OCI-M2 (cell line): ENCODE measurements around the gene ZNF609.
"Not testable (repeated sequence)": the region's sequence is repeated elsewhere in the genome, so short reads cannot be mapped to it uniquely, and the experiment has no call there.

ENCODE experiments used
- DNase-seq: peaks from one replicate; lab custom pipeline; 2025; ENCODE audit not compliant: unreplicated experiment; lab: John Stamatoyannopoulos, UW

The ZNF609 gene

DNA sequence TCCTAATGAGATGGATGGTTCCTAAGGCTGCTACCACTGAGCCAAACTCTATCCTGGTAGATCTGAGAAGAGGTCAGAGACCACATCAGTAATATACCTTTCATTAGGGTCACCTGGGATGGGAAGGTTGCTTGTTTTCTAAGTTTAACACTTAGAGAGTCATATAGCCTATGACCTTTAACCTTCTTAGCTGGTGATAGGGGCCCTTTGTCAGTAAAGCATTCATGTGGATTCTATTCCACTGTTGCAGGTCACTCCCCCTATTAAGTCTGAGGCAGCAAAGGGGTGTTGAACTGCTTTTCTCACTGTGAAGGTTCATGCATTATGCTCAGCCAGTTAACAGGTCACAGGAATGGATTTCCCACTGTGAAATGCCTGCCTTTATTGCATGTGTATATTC lies 6.1 kb upstream of the ZNF609 start:
- no peak for DNase-seq

GRCh38 chr15:64455961-64456371 lies 4.4 kb upstream of the ZNF609 start:
- no peak for DNase-seq

DNA sequence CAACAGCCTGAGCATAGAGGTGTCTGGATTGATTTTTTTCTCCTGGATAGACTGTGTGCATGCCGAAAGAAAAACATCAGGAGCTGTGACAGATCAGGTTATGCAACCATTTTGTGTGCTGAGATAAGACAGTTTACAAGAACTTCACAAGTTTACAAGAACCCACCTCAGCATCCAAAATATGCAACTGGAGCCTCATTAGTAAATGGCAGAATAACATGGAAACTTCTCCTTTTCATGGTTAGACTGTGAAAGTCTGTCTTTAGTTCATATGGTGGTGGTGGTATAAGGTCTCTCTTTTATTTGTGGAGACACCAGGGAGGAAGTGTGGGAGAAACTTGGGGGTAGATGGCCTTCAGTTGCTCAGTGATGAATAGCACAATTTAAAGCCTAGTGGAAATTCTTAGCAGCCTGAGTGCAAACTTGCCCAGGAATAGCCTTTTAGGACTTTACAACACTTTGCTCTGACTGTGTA lies 3.7 kb upstream of the ZNF609 start:
- no peak for DNase-seq

GRCh38 chr15:64459066-64459781 lies 1.2 kb upstream of the ZNF609 start:
- DNase-seq, result no peak

DNA sequence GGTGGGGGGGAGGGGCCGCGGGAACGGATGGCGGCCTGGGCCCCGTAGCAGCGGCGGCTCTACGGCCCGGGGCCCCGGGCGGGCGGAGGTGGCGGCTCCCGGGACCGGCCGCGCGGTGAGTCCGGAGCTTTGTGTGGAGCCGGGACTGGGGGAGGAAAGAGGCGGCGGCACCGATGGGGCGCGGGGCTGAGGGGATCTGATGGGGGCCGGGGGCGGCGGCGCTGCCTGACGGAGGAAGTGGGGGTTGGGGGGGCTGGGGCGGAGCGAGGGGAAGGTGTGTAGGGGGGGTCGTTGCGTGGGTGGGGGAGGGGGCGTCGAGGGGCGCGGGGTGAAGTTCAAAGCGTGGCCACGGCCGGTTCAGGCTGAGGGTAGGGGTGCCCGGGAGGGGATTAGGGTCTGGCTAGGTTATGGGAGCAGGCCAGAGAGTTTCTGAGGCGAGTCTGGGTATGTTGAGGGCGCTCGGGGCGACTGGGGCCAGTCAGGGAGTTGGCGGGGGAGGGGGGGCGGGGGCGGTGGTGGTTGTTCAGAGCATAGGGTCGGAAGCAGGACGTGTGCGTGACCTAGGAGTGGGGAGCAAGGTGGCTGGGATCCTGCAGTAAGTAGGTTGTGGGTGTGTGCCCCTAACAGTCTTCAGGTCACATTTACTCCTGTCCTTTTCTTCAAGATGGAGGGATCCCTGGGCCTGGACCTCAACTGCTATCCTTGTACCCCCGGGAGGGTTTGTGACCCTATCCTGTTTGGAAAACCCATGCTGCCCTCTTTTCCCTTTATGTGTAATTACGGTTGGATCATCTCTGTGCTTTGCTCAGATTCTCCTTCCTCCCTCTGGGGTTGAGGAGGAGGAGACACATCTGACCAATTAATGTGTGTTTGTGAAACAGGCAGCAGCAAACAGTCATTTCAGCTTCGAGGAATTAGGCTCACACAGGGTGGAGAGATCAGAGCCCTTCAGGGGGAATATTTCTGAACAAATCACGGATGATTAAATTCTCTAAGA lies 644 bp downstream of the ZNF609 start:
- DNase-seq, result no peak

DNA sequence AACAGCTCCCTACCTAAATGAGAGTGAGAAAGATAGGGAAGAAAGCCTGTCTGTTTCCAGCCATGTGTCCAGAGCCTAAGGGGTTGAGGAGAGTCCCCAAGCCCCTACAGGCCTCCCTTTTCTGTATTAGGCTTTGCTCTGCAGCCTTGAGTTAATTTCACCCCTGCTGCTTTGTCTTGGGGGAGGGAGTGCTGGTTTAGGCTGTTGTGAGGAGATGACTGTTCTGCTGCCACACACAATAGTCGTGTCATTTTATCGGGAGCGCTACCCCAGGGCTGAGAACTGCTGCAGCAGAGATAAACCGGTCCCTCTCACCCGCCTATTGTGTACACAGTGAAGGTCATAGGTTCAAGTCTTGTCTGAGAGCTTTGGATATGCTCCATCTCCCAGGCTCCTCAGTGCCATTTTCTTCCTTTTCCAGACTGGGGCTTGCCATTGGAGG lies 1.4 kb downstream of the ZNF609 start:
- DNase-seq, result peak; percentile 8

DNA sequence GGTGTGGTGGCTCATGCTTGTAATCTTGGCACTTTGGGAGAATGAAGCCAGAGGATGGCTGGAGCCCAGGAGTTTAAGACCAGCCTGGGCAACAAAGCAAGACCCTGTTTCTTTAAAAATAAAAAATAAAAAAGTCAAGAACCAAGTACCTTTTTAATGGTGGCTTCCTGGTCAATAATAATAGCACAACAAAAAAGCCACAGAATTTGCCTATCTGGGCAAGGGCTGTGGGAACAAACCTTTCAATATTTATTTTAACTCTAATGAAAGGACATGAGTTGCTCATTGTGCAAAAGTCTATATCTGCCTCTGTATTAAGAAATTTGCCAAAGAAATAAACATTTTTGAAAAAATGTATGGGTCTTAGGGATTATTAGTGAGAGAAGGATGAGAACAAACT lies 2.1 kb downstream of the ZNF609 start:
- DNase-seq, result no peak

GRCh38 chr15:64464276-64465005 lies 4.1 kb downstream of the ZNF609 start:
- no peak for DNase-seq

- DNase-seq, result no peak
Observed at GRCh38 chr15:64466408-64467141, 6.2 kb downstream of the ZNF609 start.

DNA sequence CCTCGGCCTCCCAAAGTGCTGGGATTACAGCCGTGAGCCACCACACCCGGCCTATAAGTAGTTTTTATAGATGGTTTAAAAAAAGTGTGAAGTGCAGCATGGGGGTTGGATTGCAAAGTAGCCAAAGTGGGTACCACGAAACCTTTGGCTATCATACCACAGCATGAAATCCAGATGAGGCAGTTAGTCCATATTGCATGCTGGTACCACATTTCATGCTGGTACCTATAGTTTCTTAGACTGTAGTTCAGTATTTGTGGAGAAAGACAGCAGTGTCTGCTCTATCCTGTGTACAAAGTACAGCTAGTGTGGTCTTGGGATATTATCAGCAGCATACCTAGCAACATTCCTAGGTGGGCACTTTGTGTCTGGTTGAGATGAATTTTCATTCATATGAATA lies 11.8 kb downstream of the ZNF609 start:
- DNase-seq, result no peak

- DNase-seq, result no peak
Observed at GRCh38 chr15:64474846-64475245, 14.5 kb downstream of the ZNF609 start.

DNA sequence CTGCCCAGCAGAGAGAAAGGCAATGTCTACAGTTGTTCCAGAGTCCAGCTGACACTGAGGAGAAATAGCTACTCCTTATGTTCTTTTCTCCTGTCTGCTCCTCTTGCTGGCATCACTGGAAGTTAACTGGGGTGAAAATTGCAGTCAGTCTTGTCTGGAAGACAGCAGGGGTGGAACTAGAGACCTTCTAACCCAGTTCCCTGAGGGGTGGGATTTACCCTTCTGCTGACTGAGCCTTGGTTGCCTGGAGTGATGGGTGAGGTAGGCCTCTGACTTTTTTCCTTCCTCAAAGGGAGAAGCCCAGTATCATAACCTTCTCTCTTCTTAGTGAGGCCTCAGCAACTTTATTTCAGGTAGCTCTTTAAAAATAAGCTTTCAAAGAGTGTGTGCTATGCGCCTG lies 16.2 kb downstream of the ZNF609 start:
- DNase-seq, result no peak

GRCh38 chr15:64478863-64479262 lies 18.5 kb downstream of the ZNF609 start:
- no peak for DNase-seq

- no peak for DNase-seq
Observed at GRCh38 chr15:64480891-64481290, 20.5 kb downstream of the ZNF609 start.

GRCh38 chr15:64483749-64484148 lies 23.4 kb downstream of the ZNF609 start:
- DNase-seq, result no peak

DNA sequence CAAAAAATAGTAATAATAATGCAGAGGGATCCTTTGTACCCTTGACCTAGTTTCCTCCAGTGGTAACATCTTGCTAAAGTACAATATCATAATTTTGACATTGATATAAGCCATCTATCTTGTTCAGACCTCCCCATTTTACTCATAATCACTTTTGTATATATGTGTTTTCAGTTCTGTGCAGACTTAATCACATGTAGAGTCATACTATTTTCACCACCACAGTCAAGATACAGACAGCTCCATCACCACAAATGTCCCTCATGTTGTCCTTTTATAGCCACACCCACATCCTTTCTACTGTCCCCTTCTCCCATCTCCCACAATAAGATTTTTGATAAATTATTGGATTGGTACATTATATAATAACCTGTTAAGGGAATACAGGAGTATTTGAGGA lies 25.4 kb downstream of the ZNF609 start:
- no peak for DNase-seq

DNA sequence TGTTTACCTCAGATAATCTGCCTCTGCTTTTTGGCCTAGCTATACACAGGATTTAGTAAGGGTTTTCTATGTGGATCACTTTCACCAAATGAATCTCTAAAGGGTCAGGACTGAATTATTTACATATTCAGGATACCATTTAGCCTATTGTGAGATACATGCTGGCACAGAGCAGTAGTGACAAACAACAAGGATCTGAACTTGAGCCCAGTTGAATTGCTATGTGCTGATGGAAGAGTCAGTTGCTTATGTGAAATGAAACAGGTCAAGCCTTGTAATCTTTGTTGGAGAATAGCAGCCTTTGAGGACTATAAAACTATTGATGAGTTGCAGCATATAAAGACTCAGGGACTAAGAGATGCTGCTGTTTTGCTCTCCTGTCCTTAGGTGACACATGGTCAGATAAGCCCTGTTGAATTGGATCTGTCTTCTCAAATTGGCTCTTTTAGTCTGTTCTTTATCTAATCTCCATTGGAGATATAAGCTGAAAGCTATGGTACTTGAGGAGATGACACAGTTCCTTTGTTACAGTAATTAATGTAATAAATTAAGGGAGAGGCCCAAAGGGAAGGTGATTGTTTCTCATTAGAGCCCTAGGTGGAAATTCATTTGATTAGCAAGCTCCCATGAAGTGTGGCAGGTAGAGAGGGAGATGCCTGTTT lies 30.4 kb downstream of the ZNF609 start:
- no peak for DNase-seq

DNA sequence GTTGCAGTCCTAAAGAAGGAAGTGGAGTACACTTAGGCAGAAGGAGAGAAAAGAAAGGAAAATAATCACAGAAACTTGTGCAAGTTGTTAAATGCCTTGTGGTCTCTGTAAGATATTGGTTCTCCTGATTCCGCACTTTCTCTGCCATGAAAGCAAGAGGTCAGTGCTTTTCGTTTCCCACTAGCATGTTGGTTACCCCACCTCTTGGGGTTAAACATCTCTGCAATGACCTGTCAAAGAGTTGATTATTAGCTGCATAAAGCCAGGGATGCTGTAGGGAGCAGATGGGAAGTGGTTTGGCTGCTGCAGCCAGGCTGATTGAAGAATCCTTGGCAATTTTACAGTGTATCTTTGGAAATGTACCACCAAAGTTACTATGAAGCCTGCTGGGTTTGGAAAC lies 33.3 kb downstream of the ZNF609 start:
- no peak for DNase-seq

DNA sequence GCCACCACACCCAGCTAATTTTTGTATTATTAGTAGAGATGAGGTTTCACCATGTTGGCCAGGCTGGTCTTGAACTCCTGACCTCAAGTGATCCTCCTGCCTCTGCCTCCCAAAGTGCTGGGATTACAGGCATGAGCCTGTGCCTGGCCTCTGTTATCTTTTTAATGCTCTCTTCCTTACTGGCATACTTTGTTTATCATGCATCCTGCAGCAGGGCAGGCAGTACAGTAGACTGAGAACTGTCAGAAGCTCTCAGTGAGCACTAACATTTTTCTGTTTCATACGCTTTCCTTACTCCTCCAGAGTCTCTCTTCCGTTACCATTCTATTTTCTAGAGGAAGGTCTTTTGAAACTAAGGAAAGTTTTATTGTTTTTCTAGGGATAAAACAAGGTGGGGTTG lies 35.6 kb downstream of the ZNF609 start:
- not testable (repeated sequence) for DNase-seq
